HG02973 (cell line): ENCODE data around the gene GRK3.

ENCODE experiments used
- ATAC-seq: cut with Tn5 transposase; IDR thresholded peaks from one replicate; pipeline ENCODE4 v1.9.1; 2021; ENCODE audit warnings: moderate library complexity; ENCODE audit not compliant: unreplicated experiment

Gene GRK3

DNA sequence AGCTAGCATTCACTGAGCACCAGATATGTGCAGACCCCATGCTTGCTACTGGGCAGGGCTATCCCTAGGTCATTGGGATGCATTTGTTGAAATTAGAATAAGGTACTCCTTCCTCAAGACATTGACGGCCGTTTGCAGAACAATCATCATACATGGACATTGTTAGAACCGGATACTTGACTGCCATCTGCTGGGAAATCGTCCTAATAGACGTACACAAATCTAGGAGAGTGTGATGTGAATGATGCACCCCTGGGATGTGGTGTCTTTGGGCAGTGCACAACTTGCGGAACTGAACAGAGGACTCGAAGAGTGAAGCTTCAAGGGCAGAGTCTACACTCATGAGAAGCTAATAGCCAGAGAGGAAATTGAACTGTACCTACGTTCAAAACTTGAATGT lies 213.4 kb downstream of the GRK3 start:
- ATAC-seq: no peak
